Endothelial cell of umbilical vein (primary cell): ENCODE measurements around the gene FAM124B. TPM values are rescaled to one million over a fixed set of nuclear protein-coding genes. Genes with fewer than 3 reads are reported as not detected.

Source experiments
- BruUV-seq: library from RNA; stranded (reverse); fragments of 400-500 nt; replicated peaks from 2 replicates; lab custom pipeline; 2021; lab: Mats Ljungman, UMichigan
- CTCF ChIA-PET: fragments of 300-600, 350-600 bp; sonication (Branson Sonifier 250); formaldehyde crosslinking; loops from one replicate; lab custom pipeline; 2021; ENCODE audit warnings: antibody characterized with exemption, inconsistent platforms; lab: Charles Lee
- POLR2A ChIA-PET: fragments of 300-600, 350-600 bp; sonication (Branson Sonifier 250); formaldehyde crosslinking; loops from one replicate; lab custom pipeline; 2021; ENCODE audit warnings: antibody characterized with exemption, inconsistent platforms; lab: Charles Lee
- DNase-seq: peaks from one replicate; pipeline ENCODE4 v3.0.0-alpha.2; 2011; ENCODE audit warnings: low read depth, low spot score
- FAIRE-seq: peaks from 2 replicates; lab custom pipeline; 2011; peaks lifted over from hg19 to GRCh38; lab: Jason Lieb, UNC
- H2AFZ ChIP-seq: 2 replicates; pipeline ENCODE4 v1.6.0; 2012; ENCODE audit warnings: low read depth, low read length, control low read depth, inconsistent platforms
- H3K27ac ChIP-seq: 2 replicates; pipeline ENCODE4 v1.5.1; 2011; ENCODE audit warnings: low read depth, mild to moderate bottlenecking, control low read depth, low read length, moderate library complexity; ENCODE audit not compliant: insufficient read depth
- H3K27me3 ChIP-seq, 2 experiments: 2 replicates each; pipeline versions ENCODE4 v1.6.0 to v1.6.1; 2011; ENCODE audit warnings: low read length in 2 of 2, mixed read lengths in 1 of 2; ENCODE audit not compliant: control insufficient read depth in 2 of 2, insufficient read depth in 2 of 2
- H3K36me3 ChIP-seq, 2 experiments: 2 replicates in 1 of 2; 3 replicates in 1 of 2; pipeline ENCODE4 v1.5.1; 2011; ENCODE audit warnings: low read length in 2 of 2, mild to moderate bottlenecking in 1 of 2, moderate library complexity in 1 of 2; ENCODE audit not compliant: control insufficient read depth in 2 of 2, insufficient read depth in 2 of 2; ENCODE audit errors: extremely low read depth in 1 of 2
- H3K4me1 ChIP-seq: 3 replicates; pipeline ENCODE4 v1.5.1; 2011; ENCODE audit warnings: mild to moderate bottlenecking, low read length; ENCODE audit not compliant: control insufficient read depth, insufficient read depth; ENCODE audit errors: extremely low read depth
- H3K4me2 ChIP-seq: 2 replicates; pipeline ENCODE4 v1.6.1; 2011; ENCODE audit warnings: low read length, control low read depth, mixed read lengths; ENCODE audit not compliant: insufficient read depth
- H3K4me3 ChIP-seq, 3 experiments: fragments of 200-600 bp in 1 of 3; sonication (generic), shearing (Covaris generic) in 1 of 3; replicated peaks in 1 of 3; 2 replicates each; pipeline ENCODE4 v1.5.1; 2011 to 2016; ENCODE audit warnings: control low read depth in 3 of 3, low read length in 3 of 3, mild to moderate bottlenecking in 2 of 3, inconsistent platforms in 1 of 3, low read depth in 1 of 3, moderate library complexity in 1 of 3; ENCODE audit not compliant: insufficient read depth in 1 of 3
- H3K79me2 ChIP-seq: 2 replicates; pipeline ENCODE4 v1.6.0; 2012; ENCODE audit warnings: low read length, inconsistent platforms; ENCODE audit not compliant: control insufficient read depth, insufficient read depth
- H3K9ac ChIP-seq: replicated peaks from 2 replicates; pipeline ENCODE3; 2011; ENCODE audit warnings: low read length, control low read depth; ENCODE audit not compliant: insufficient read depth; ENCODE audit errors: extremely low read depth
- H3K9me1 ChIP-seq: replicated peaks from 3 replicates; pipeline ENCODE4 v1.6.0; 2011; ENCODE audit warnings: mild to moderate bottlenecking, low read length; ENCODE audit not compliant: control insufficient read depth, insufficient read depth; ENCODE audit errors: extremely low read depth
- H3K9me3 ChIP-seq: replicated peaks from 2 replicates; pipeline ENCODE4 v1.5.1; 2012; ENCODE audit warnings: low read length, inconsistent platforms; ENCODE audit not compliant: control insufficient read depth, insufficient read depth
- H4K20me1 ChIP-seq: replicated peaks from 2 replicates; pipeline ENCODE3; 2011; ENCODE audit warnings: mild to moderate bottlenecking, low read length; ENCODE audit not compliant: control insufficient read depth, insufficient read depth; ENCODE audit errors: extremely low read depth
- CTCF ChIP-seq, 2 donors: IDR thresholded peaks; 1 replicate in 1 of 2; 2 replicates in 1 of 2; pipeline ENCODE4 v1.5.1; 2011; ENCODE audit warnings: low read length in 2 of 2, mild to moderate bottlenecking in 2 of 2, moderate library complexity in 2 of 2, control low read depth in 1 of 2, inconsistent platforms in 1 of 2, low read depth in 1 of 2; ENCODE audit not compliant: insufficient read depth in 1 of 2; ENCODE audit errors: extremely low read depth in 1 of 2
- EZH2 ChIP-seq: IDR thresholded peaks from 2 replicates; pipeline ENCODE4 v1.6.1; 2012; ENCODE audit warnings: borderline replicate concordance, low read depth, mild to moderate bottlenecking, moderate library complexity, low read length, inconsistent platforms; ENCODE audit not compliant: severe bottlenecking
- FOS ChIP-seq: IDR thresholded peaks from 2 replicates; pipeline ENCODE4 v1.6.1; 2011; ENCODE audit warnings: mild to moderate bottlenecking, low read length, moderate library complexity, borderline replicate concordance; ENCODE audit not compliant: insufficient read depth
- GATA2 ChIP-seq: IDR thresholded peaks from 2 replicates; pipeline ENCODE4 v1.7.0; 2011; ENCODE audit warnings: low read depth, mild to moderate bottlenecking, moderate library complexity, mixed read lengths, low read length; ENCODE audit not compliant: insufficient read length, insufficient read depth
- JUN ChIP-seq: IDR thresholded peaks from 2 replicates; pipeline ENCODE4 v1.6.1; 2011; ENCODE audit warnings: borderline replicate concordance, low read depth; ENCODE audit not compliant: insufficient read length, insufficient read depth
- MAX ChIP-seq: IDR thresholded peaks from 2 replicates; pipeline ENCODE4 v1.6.1; 2011; ENCODE audit not compliant: insufficient read depth, insufficient read length
- MYC ChIP-seq: IDR thresholded peaks from one replicate; pipeline ENCODE4 v1.6.1; 2011; ENCODE audit warnings: mild to moderate bottlenecking, low read depth, low read length
- POLR2A ChIP-seq: IDR thresholded peaks from 2 replicates; pipeline ENCODE4 v1.6.1; 2012; ENCODE audit warnings: low read depth, mild to moderate bottlenecking, control low read depth, low read length
- POLR2AphosphoS5 ChIP-seq: IDR thresholded peaks from 2 replicates; pipeline ENCODE4 v1.6.1; 2012; ENCODE audit warnings: low read depth, mild to moderate bottlenecking, control low read depth, low read length, moderate library complexity; ENCODE audit not compliant: insufficient read depth
- dilution Hi-C: fragments of 300-500 bp; cut with MboI; formaldehyde crosslinking; loops from one replicate; pipeline ENCODE4 v1.15.0; 2019; ENCODE audit warnings: low sequenced_read_pairs; ENCODE audit not compliant: extremely low pct_ligation_motif_present
- intact Hi-C: fragments of 100-400 bp; cut with micrococcal nuclease; formaldehyde crosslinking; loops from one replicate; pipeline ENCODE4 v1.10.0; 2022
- polyA plus RNA-seq, 4 experiments: library from polyadenylated mRNA; depleted of rRNA in 3 of 4; stranded (reverse) in 3 of 4; unstranded in 1 of 4; fragments of >200 nt; gene quantifications; 2 replicates each; pipeline versions ENCODE4 v1.2.1 to v1.2.3, GENCODE V29; 2011 to 2012; ENCODE audit warnings: missing spikeins in 1 of 4
- total RNA-seq: library from RNA; stranded (reverse); gene quantifications from 2 replicates; pipeline ENCODE4 v1.2.3, GENCODE V29; 2021

FAM124B gene
- total and polyA plus RNA-seq, 2 donors (not counting 3 experiments of a cell fraction or from before 2014, with no cell fraction given), result 82.0 to 119 TPM

GRCh38 chr2:224333726-224334482 is 68.0 kb downstream of the FAM124B start:
- CTCF ChIA-PET, result interaction anchor here (0.9 kb wide), 1 partner anchor 13 kb away, joined by 3 read pairs; no protein-coding TSS in a partner anchor
- BruUV-seq, result no TSS peak
- intact Hi-C loops (no loop called here), dilution Hi-C loops (no loop called here)
- Histone ChIP-seq H3K27me3 (peaks cover 0 to 2% of the 10 kb centered on the region in 2 experiments), H3K4me3 (no peak overlapping the region), H3K79me2 (no peaks in the 10 kb centered on the region), H3K9me3 (no peaks in the 10 kb centered on the region), H3K36me3 (no peaks in the 10 kb centered on the region), H3K9ac (no peak overlapping the region), H4K20me1 (no peaks in the 10 kb centered on the region), H3K9me1 (no peaks in the 10 kb centered on the region), H2AFZ (no peak overlapping the region), H3K4me2 (no peak overlapping the region), H3K4me1 (no peaks in the 10 kb centered on the region), H3K27ac (no peak overlapping the region)
- DNase-seq, result no peak
- POLR2A ChIA-PET, result no interaction called here
- FAIRE-seq, result no peak
- TF ChIP-seq CTCF (IDR thresholded peaks at IDR 0.05; ENCODE audit: extremely low read depth in 1 of 2, insufficient read depth in 1 of 2, low read depth in 1 of 2, low read length in 2 of 2), result no peak
- no peak for TF ChIP-seq FOS
- no peak for TF ChIP-seq EZH2
- TF ChIP-seq POLR2A, result no peak
- no peak for TF ChIP-seq MAX
- TF ChIP-seq POLR2AphosphoS5, result no peak
- TF ChIP-seq MYC, result no peak
- no peak for TF ChIP-seq JUN
- TF ChIP-seq GATA2, result no peak
